22Rv1 (cell line): ENCODE measurements around the gene DNAJB14.

Experiments
- H3K27ac ChIP-seq: fragments of 450-650 bp; 2 replicates; pipeline ENCODE4 v1.5.1; 2017
- ZFX ChIP-seq: fragments of 450-650 bp; IDR thresholded peaks from 2 replicates; pipeline ENCODE4 v1.6.1; 2017; ENCODE audit warnings: antibody characterized with exemption, borderline replicate concordance
- TF ChIP-seq, protein P1 (sequence below): fragments of 450-650 bp; IDR thresholded peaks from 2 replicates; pipeline ENCODE4 v1.5.1; 2017; ENCODE audit warnings: mild to moderate bottlenecking

Gene DNAJB14

DNA sequence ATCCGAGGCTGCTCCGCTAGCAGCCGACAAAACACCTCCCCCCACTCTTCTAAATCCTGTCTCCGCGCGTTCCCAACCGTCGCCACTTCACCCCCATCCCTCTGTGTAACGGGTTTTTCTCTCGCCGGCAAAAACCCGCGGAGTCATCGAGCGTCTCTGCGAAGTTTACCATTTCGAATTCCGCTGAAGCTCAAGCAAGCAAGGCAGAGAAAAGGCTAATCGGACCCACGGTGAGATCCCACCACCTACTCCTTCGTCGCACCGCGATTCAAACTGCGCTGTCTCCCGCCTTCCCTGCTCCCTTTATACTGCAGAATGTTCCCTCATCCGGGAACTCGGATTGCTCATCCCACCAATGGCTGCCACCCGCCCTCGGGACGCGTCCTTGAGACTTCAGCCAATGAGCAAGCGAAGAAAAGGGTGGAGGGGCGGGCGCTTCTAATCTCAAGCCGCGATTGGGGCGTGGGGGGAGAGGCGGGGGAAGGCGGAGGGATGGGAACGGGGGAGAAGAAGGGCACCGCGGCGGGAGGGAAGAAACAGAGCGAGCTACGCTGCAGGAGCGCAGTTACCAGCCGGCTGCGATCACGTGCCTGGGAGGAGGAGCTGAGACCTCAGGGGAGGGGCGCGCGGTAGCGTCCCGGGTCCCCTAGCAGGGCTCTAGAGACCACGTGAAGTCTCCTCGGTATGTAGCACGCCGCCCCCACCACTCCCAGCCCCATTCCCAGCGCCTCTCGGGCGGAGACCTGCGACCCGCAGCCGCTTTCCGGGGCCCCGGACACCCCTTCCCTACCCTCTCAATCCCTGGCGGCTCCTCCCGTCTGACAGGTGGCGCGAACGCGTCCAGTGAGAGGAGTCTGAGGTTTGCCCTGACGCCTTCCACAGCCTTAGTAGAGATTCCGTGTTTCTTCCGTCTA lies 3.8 kb upstream of the DNAJB14 start, which contains the start of gene H2AZ1:
Gene H2AZ1, minus strand, starts transcription at position 277 of the 914 bp plus-strand sequence. Its CDS starts 105 bp downstream, at position 172.
- TF ChIP-seq ZFX: no peak
- TF ChIP-seq, protein P1, sequence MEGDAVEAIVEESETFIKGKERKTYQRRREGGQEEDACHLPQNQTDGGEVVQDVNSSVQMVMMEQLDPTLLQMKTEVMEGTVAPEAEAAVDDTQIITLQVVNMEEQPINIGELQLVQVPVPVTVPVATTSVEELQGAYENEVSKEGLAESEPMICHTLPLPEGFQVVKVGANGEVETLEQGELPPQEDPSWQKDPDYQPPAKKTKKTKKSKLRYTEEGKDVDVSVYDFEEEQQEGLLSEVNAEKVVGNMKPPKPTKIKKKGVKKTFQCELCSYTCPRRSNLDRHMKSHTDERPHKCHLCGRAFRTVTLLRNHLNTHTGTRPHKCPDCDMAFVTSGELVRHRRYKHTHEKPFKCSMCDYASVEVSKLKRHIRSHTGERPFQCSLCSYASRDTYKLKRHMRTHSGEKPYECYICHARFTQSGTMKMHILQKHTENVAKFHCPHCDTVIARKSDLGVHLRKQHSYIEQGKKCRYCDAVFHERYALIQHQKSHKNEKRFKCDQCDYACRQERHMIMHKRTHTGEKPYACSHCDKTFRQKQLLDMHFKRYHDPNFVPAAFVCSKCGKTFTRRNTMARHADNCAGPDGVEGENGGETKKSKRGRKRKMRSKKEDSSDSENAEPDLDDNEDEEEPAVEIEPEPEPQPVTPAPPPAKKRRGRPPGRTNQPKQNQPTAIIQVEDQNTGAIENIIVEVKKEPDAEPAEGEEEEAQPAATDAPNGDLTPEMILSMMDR: no peak
- H3K27ac ChIP-seq: peak within 1 kb of the TSS; percentile 97

GRCh38 chr4:99949034-99949998 lies 2.9 kb upstream of the DNAJB14 start:
- no peak for TF ChIP-seq ZFX
- TF ChIP-seq, protein P1: peak; percentile 89
- H3K27ac ChIP-seq: peak overlapping the region; percentile 97

DNA sequence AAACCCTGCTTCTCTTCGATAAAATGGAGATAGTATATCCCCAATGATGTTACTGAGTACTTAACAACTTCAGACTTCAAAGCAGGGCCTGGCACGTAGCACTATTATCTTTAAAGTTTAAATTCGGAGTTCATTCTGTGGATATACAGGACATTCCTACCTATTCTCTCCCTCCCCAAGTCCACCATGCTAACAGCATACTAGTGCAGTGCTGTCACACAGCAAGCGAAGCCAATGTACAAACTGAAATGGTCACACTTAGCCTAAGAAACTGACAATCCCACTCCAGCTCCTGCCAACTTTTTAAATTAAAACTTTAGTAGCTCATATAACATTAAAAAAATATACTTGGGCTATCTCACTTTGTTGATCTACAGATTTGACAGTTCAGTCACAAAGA lies 1.2 kb upstream of the DNAJB14 start:
- no peak for TF ChIP-seq ZFX
- TF ChIP-seq, protein P1: no peak
- peak overlapping the region; percentile 97 for H3K27ac ChIP-seq

DNA sequence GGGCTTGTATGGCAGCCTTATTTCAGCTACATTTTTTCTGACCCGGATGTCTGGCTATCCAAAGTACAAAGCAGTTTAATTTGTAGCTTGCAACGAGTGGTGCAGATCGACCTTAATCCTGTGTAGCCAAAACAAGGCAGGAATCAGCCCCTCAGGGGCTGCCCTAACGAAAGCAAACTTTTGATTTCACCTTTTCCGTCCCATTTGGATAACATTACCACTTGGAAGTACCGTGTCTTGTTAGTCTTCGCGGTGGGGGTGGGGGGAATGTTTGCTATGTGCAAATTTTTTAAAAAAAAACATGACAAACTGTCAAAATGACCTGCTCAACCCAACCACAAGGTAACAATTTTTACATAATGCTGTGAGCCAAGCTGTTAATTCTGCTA lies 766 bp upstream of the DNAJB14 start:
- TF ChIP-seq, protein P1: no peak
- TF ChIP-seq ZFX: no peak
- H3K27ac ChIP-seq: peak overlapping the region; percentile 97

DNA sequence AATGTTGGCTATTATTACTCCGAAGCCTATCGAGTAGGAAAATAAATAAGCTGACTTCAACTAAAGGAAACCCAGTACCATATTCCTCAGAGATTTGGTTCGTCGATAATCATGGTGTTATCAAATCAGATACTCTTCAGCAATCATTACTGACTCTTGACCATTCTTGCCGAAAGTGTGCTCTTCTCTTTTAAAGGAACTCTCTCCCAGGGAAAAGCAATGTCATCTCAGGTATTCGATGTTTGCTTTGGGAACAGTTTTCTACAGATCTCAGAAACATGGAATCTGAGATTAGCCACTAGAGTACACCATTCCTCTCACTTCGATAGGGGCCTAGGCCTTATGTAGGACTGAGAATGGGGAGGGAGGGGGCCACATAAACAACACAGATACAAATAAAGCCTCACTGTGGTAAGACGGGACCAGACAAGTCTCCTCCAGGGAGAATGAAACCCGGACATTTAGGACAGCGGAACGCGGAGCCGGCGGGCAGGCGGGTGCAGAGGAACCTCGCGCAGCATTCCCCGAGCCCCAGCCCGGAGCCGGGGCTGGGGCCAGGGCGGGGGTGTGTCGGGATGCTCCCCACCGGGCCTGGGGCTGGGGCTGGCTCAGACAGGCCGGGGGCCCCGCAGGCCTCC lies 581 bp downstream of the DNAJB14 start:
- TF ChIP-seq ZFX: no peak
- TF ChIP-seq, protein P1: no peak
- peak overlapping the region; percentile 97 for H3K27ac ChIP-seq

- no peak for TF ChIP-seq ZFX
- TF ChIP-seq, protein P1: no peak
- no peak overlapping the region for H3K27ac ChIP-seq
These were observed 2.4 kb downstream of the DNAJB14 start for GRCh38 chr4:99943904-99944437.
